H1 (cell line): ENCODE measurements around the gene TMEM169. TPM values are rescaled to one million over a fixed set of nuclear protein-coding genes. Genes with fewer than 3 reads are reported as not detected.

Source experiments
- CTCF ChIA-PET: fragments of 300-600 bp; sonication (Branson Sonifier 250); formaldehyde crosslinking; loops from one replicate; lab custom pipeline; 2021; ENCODE audit not compliant: partially characterized antibody; lab: Charles Lee
- POLR2A ChIA-PET: fragments of 300-600 bp; sonication (Branson Sonifier 250); formaldehyde crosslinking; loops from one replicate; lab custom pipeline; 2021; ENCODE audit warnings: inconsistent platforms; ENCODE audit not compliant: partially characterized antibody; lab: Charles Lee
- DNase-seq, 2 experiments: peaks; one replicate each; pipeline versions ENCODE4 v3.0.0 to v3.0.0-alpha.2; 2010 to 2022; ENCODE audit warnings: low spot score in 2 of 2, low read depth in 1 of 2, mixed read lengths in 1 of 2
- FAIRE-seq: peaks from 2 replicates; lab custom pipeline; 2011; peaks lifted over from hg19 to GRCh38; lab: Jason Lieb, UNC
- H2AFZ ChIP-seq: 2 replicates; pipeline ENCODE4 v1.8.1; 2012; ENCODE audit warnings: low read length, inconsistent platforms
- H2AK5ac ChIP-seq: 2 replicates; pipeline ENCODE4 v1.6.1; 2013; ENCODE audit warnings: low read depth, low read length
- H2BK120ac ChIP-seq: replicated peaks from 2 replicates; pipeline ENCODE3; 2013; ENCODE audit warnings: low read depth, low read length, inconsistent platforms
- H2BK12ac ChIP-seq: 2 replicates; pipeline ENCODE4 v1.6.1; 2013; ENCODE audit warnings: low read depth, low read length
- H2BK15ac ChIP-seq: 2 replicates; pipeline ENCODE4 v1.6.1; 2013; ENCODE audit warnings: low read length
- H2BK20ac ChIP-seq: 2 replicates; pipeline ENCODE4 v1.6.1; 2013; ENCODE audit warnings: low read length
- H2BK5ac ChIP-seq: 2 replicates; pipeline ENCODE4 v1.6.1; 2013; ENCODE audit warnings: low read depth, low read length
- H3K14ac ChIP-seq: 2 replicates; pipeline ENCODE4 v1.6.1; 2013; ENCODE audit warnings: inconsistent platforms; ENCODE audit not compliant: insufficient read length
- H3K18ac ChIP-seq: 2 replicates; pipeline ENCODE4 v1.6.1; 2013; ENCODE audit warnings: low read length; ENCODE audit errors: extremely low read depth
- H3K23ac ChIP-seq: 2 replicates; pipeline ENCODE4 v1.6.1; 2013; ENCODE audit warnings: inconsistent platforms; ENCODE audit not compliant: insufficient read length
- H3K23me2 ChIP-seq: 2 replicates; pipeline ENCODE4 v1.6.1; 2013; ENCODE audit warnings: low read depth, low read length
- H3K27ac ChIP-seq: 2 replicates; pipeline ENCODE4 v1.6.1; 2011; ENCODE audit warnings: low read depth, low read length, inconsistent platforms
- H3K27me3 ChIP-seq, 4 experiments: replicated peaks in 1 of 4; 1 replicate in 1 of 4; 2 replicates in 3 of 4; pipeline versions ENCODE4 v1.6.1 to v1.8.1; 2011 to 2013; ENCODE audit warnings: low read length in 3 of 4, mild to moderate bottlenecking in 3 of 4, inconsistent platforms in 2 of 4, mixed read lengths in 2 of 4, moderate library complexity in 1 of 4; ENCODE audit not compliant: control insufficient read depth in 3 of 4, insufficient read depth in 3 of 4; ENCODE audit errors: extremely low read depth in 1 of 4
- H3K36me3 ChIP-seq, 4 experiments: 2 replicates each; pipeline versions ENCODE4 v1.6.1 to v1.8.1; 2011 to 2013; ENCODE audit warnings: mild to moderate bottlenecking in 4 of 4, low read length in 3 of 4, moderate library complexity in 2 of 4, control low read depth in 1 of 4, inconsistent platforms in 1 of 4; ENCODE audit not compliant: insufficient read depth in 4 of 4, control insufficient read depth in 2 of 4
- H3K4ac ChIP-seq: replicated peaks from 2 replicates; pipeline ENCODE3; 2013; ENCODE audit warnings: low read length, low read depth, mixed read lengths, inconsistent platforms; ENCODE audit not compliant: insufficient read length
- H3K4me1 ChIP-seq, 4 experiments: replicated peaks in 1 of 4; 1 replicate in 1 of 4; 2 replicates in 3 of 4; pipeline versions ENCODE4 v1.6.1 to v1.8.1; 2011 to 2013; ENCODE audit warnings: low read length in 3 of 4, inconsistent platforms in 2 of 4, mixed read lengths in 1 of 4; ENCODE audit not compliant: insufficient read depth in 4 of 4, control insufficient read depth in 3 of 4
- H3K4me2 ChIP-seq, 2 experiments: 2 replicates each; pipeline versions ENCODE4 v1.6.1 to v1.8.1; 2011 to 2013; ENCODE audit warnings: low read depth in 2 of 2, low read length in 2 of 2, control low read depth in 1 of 2, inconsistent platforms in 1 of 2, mild to moderate bottlenecking in 1 of 2; ENCODE audit not compliant: insufficient read depth in 1 of 2
- H3K4me3 ChIP-seq, 4 experiments: fragments of 200-600, 300-600 bp in 1 of 4; sonication (generic), shearing (Covaris generic), sonication (Bioruptor Twin) in 1 of 4; 2 replicates each; pipeline versions ENCODE4 v1.5.1 to v1.8.1; 2011 to 2016; ENCODE audit warnings: low read length in 4 of 4, low read depth in 3 of 4, control low read depth in 2 of 4, inconsistent platforms in 2 of 4, mild to moderate bottlenecking in 2 of 4, mixed read lengths in 1 of 4, moderate library complexity in 1 of 4; ENCODE audit not compliant: insufficient read depth in 2 of 4; ENCODE audit errors: extremely low read depth in 1 of 4
- H3K56ac ChIP-seq: replicated peaks from 2 replicates; pipeline ENCODE3; 2013; ENCODE audit warnings: low read depth, mild to moderate bottlenecking, mixed read lengths, low read length, inconsistent platforms; ENCODE audit not compliant: insufficient read length
- H3K79me1 ChIP-seq: 2 replicates; pipeline ENCODE4 v1.6.1; 2013; ENCODE audit warnings: low read depth, low read length, control low read depth
- H3K79me2 ChIP-seq, 2 experiments: 2 replicates each; pipeline versions ENCODE4 v1.6.1 to v1.8.1; 2012 to 2013; ENCODE audit warnings: low read length in 2 of 2, mild to moderate bottlenecking in 2 of 2, inconsistent platforms in 1 of 2; ENCODE audit not compliant: insufficient read depth in 2 of 2, control insufficient read depth in 1 of 2
- H3K9ac ChIP-seq, 4 experiments: replicated peaks in 1 of 4; 1 replicate in 1 of 4; 2 replicates in 3 of 4; pipeline versions ENCODE4 v1.6.1 to v1.8.1; 2011 to 2013; ENCODE audit warnings: low read depth in 3 of 4, low read length in 3 of 4, control low read depth in 2 of 4, mild to moderate bottlenecking in 2 of 4, moderate library complexity in 2 of 4, inconsistent platforms in 1 of 4; ENCODE audit errors: extremely low read depth in 1 of 4
- H3K9me3 ChIP-seq, 2 experiments: 2 replicates each; pipeline versions ENCODE4 v1.6.1 to v1.8.1; 2012 to 2013; ENCODE audit warnings: mild to moderate bottlenecking in 2 of 2, moderate library complexity in 2 of 2, control low read depth in 1 of 2, inconsistent platforms in 1 of 2, low read depth in 1 of 2, low read length in 1 of 2, mixed read lengths in 1 of 2; ENCODE audit not compliant: insufficient read depth in 2 of 2
- H4K20me1 ChIP-seq, 2 experiments: replicated peaks in 1 of 2; 2 replicates each; pipeline versions ENCODE3 to v1.8.1; 2011 to 2013; ENCODE audit warnings: inconsistent platforms in 2 of 2, low read length in 2 of 2, mild to moderate bottlenecking in 1 of 2; ENCODE audit not compliant: insufficient read depth in 2 of 2, control insufficient read depth in 1 of 2
- H4K5ac ChIP-seq: 2 replicates; pipeline ENCODE4 v1.6.1; 2013; ENCODE audit warnings: low read length, low read depth, mixed read lengths, inconsistent platforms; ENCODE audit not compliant: insufficient read length
- H4K8ac ChIP-seq: 2 replicates; pipeline ENCODE4 v1.8.0; 2013; ENCODE audit warnings: mild to moderate bottlenecking, moderate library complexity, low read length, inconsistent platforms; ENCODE audit not compliant: insufficient read depth; ENCODE audit errors: extremely low read depth
- H4K91ac ChIP-seq: replicated peaks from 2 replicates; pipeline ENCODE3; 2013; ENCODE audit warnings: low read length, mixed read lengths, inconsistent platforms; ENCODE audit not compliant: insufficient read length
- CEBPB ChIP-seq: IDR thresholded peaks from 2 replicates; pipeline ENCODE4 v1.6.1; 2012; ENCODE audit warnings: low read depth, low read length
- WGBS, 2 experiments: shearing (Covaris generic) in 1 of 2; methylation state at CpG; one replicate each; pipeline versions ENCODE4 v1.1.6 to v1.1.7; 2013 to 2015; ENCODE audit warnings: low lambda C conversion rate in 2 of 2, mixed read lengths in 2 of 2, inconsistent platforms in 1 of 2, low coverage in 1 of 2, missing lambda C conversion rate in 1 of 2; ENCODE audit not compliant: insufficient replicate concordance in 2 of 2, insufficient coverage in 1 of 2, insufficient read length in 1 of 2; ENCODE audit errors: extremely low coverage in 1 of 2, missing lambda C conversion rate in 1 of 2; 5-methylcytosine and 5-hydroxymethylcytosine counted together
- polyA plus RNA-seq, 7 experiments: library from polyadenylated mRNA; depleted of rRNA in 3 of 7; stranded (reverse) in 5 of 7; unstranded in 2 of 7; fragments of >200 nt in 5 of 7; fragments of 200-250 nt in 2 of 7; gene quantifications; 1 replicate in 5 of 7; 2 replicates in 1 of 7; 4 replicates in 1 of 7; pipeline versions ENCODE4 v1.2.1 to v1.2.3, GENCODE V29; 2011 to 2013; ENCODE audit warnings: missing spikeins in 2 of 7, mixed read lengths in 2 of 7
- total RNA-seq: library from RNA; stranded (reverse); fragmentation: NEBNext Ultra II Directional; extraction: Animal tissue kit (Norgen Biotek cat#: 25700); gene quantifications from 2 replicates; pipeline ENCODE4 v1.2.1, GENCODE V29; 2021

TMEM169 gene
- total and polyA plus RNA-seq, 2 of the 8 experiments (the other 6 are each of a cell fraction or from before 2014, with no cell fraction given) = 0.41 to 2.4 TPM

DNA sequence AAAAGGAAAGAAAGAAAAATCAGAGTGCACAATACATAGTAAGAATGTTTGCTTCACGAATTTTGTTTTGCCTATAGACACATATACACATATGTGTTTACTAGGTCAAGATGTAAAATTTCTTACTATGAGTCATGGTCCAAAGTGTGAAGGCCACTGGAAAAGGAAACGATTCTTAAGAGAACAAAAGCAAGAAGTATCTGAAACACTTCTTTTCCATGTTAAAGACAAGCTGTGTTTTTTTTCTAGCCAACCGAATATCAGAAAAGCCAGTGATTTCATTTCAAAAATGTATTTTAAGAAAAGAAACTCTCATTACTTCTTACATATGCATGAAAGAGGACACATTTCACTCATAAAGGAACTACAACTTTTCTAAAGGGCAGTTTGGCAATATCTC is 25.0 kb upstream of the TMEM169 start:
- no peak overlapping the region for H2BK12ac ChIP-seq
- no peak overlapping the region for H2BK20ac ChIP-seq
- ChIA-PET POLR2A (interaction anchor here (0.6 to 1.0 kb wide), 3 partner anchors 24 to 54 kb away, joined by 3 read pairs; partner anchors contain the start of genes PECR and TMEM169), CTCF (interaction anchor here (3.4 kb wide), 1 partner anchor 21 kb away, joined by 19 read pairs; no protein-coding TSS in a partner anchor)
- H3K4me1 ChIP-seq = peaks cover 0 to 2% (median 0%) of the 10 kb centered on the region in 4 experiments; a peak in 1 of 7 replicates
- no peak overlapping the region for H2BK15ac ChIP-seq
- no peaks in the 10 kb centered on the region for H4K20me1 ChIP-seq
- 83% methylated on average over 3 of the region's 3 CpGs; no CpG with 5 or more reads in 1 of the 2 experiments for WGBS, 2 experiments
- H4K8ac ChIP-seq = no peak overlapping the region
- no peak for FAIRE-seq
- DNase-seq = no peak
- H3K4me2 ChIP-seq = no peak overlapping the region
- H3K79me1 ChIP-seq = no peaks in the 10 kb centered on the region
- H3K4ac ChIP-seq = no peak overlapping the region
- no peak overlapping the region for H3K23ac ChIP-seq
- no peaks in the 10 kb centered on the region for H3K9me3 ChIP-seq
- H3K79me2 ChIP-seq = no peaks in the 10 kb centered on the region
- H3K36me3 ChIP-seq = peaks cover 0 to 4% (median 0%) of the 10 kb centered on the region in 4 experiments; a peak in 2 of 8 replicates
- TF ChIP-seq CEBPB = no peak
- no peak overlapping the region for H3K4me3 ChIP-seq
- no peaks in the 10 kb centered on the region for H3K23me2 ChIP-seq
- H4K5ac ChIP-seq = no peak overlapping the region
- no peak overlapping the region for H3K27ac ChIP-seq
- no peak overlapping the region for H3K56ac ChIP-seq
- H3K14ac ChIP-seq = no peak overlapping the region
- no peak overlapping the region for H3K18ac ChIP-seq
- H3K9ac ChIP-seq = no peak overlapping the region
- H2BK5ac ChIP-seq = no peak overlapping the region
- H2BK120ac ChIP-seq = no peak overlapping the region
- no peak overlapping the region for H2AFZ ChIP-seq
- no peaks in the 10 kb centered on the region for H3K27me3 ChIP-seq
- no peak overlapping the region for H2AK5ac ChIP-seq
- no peak overlapping the region for H4K91ac ChIP-seq
